Ovary (tissue), 10 donors: Measurements from ENCODE around the gene GSK3B. TPM values are rescaled to one million over a fixed set of nuclear protein-coding genes. Genes with fewer than 3 reads are reported as not detected.
A peak's percentile ranks its signal among the peaks of the same experiment; 100 is the strongest.

Source experiments
- DNase-seq, 5 donors: peaks; one replicate each; pipeline ENCODE4 v3.0.0-alpha.2; 2019 to 2020
- H3K27ac ChIP-seq, 2 donors: fragments of 200-600 bp; one replicate each; pipeline versions ENCODE4 v1.5.1 to v1.8.0; 2019 to 2022
- H3K27me3 ChIP-seq: fragments of 200-600 bp; one replicate; pipeline ENCODE4 v1.8.0; 2022
- H3K36me3 ChIP-seq: fragments of 200-600 bp; sonication (generic); one replicate; pipeline ENCODE4 v1.5.1; 2019
- H3K4me1 ChIP-seq: one replicate; pipeline ENCODE4 v1.8.1; 2013; ENCODE audit warnings: mild to moderate bottlenecking, moderate library complexity; ENCODE audit not compliant: insufficient read depth
- H3K4me3 ChIP-seq: fragments of 200-600 bp; sonication (generic); one replicate; pipeline ENCODE4 v1.5.1; 2017
- H3K9me3 ChIP-seq, 2 donors: fragments of 200-600 bp in 1 of 2; sonication (generic) in 1 of 2; one replicate each; pipeline versions ENCODE4 v1.5.1 to v1.8.1; 2013 to 2019; ENCODE audit warnings: mild to moderate bottlenecking in 1 of 2, moderate library complexity in 1 of 2
- CTCF ChIP-seq, 3 donors: fragments of 450-650 bp in 2 of 3; fragments of 200-600 bp in 1 of 3; IDR thresholded peaks; one replicate each; pipeline versions ENCODE4 v1.5.1 to v1.8.0; 2016 to 2022; ENCODE audit warnings: antibody characterized with exemption in 3 of 3, mild to moderate bottlenecking in 1 of 3
- EP300 ChIP-seq: sonication (generic); formaldehyde crosslinking; IDR thresholded peaks from one replicate; pipeline ENCODE4 v1.6.1; 2017; ENCODE audit warnings: antibody characterized with exemption
- POLR2A ChIP-seq: fragments of 450-650 bp; IDR thresholded peaks from one replicate; pipeline ENCODE4 v1.6.1; 2017; ENCODE audit warnings: antibody characterized with exemption, mild to moderate bottlenecking, moderate library complexity
- WGBS, 3 donors: extraction: QIAGEN DNeasy Blood & Tissue Kit in 1 of 3; methylation state at CpG; one replicate each; pipeline versions ENCODE4 v1.1.5 to v1.1.7; 2013 to 2017; 5-methylcytosine and 5-hydroxymethylcytosine counted together
- intact Hi-C, 4 donors: fragments of 100-400 bp; cut with DNase I; formaldehyde crosslinking; loops; one replicate each; pipeline versions ENCODE4 v1.11.0 to v1.15.1; 2022 to 2023
- long read RNA-seq, 3 donors: library from polyadenylated mRNA in 2 of 3; unstranded in 2 of 3; transcript quantifications; one replicate each; pipeline ENCODE4 v2.0.0 and lab custom pipeline, GENCODE V29; 2021 to 2026
- polyA plus RNA-seq, 2 donors: library from polyadenylated mRNA; stranded (reverse); fragments of 200-250 nt in 1 of 2; fragments of 350-450 nt in 1 of 2; fragmentation: Illumina TruSeq in 1 of 2; extraction: RNeasy Lipid Tissue Mini Kit (QIAGEN cat#74804) in 1 of 2; gene quantifications; one replicate each; pipeline ENCODE4 v1.2.3, GENCODE V29; 2013 to 2014
- total RNA-seq, 7 donors: library from RNA; depleted of rRNA in 2 of 7; stranded (reverse); fragments of >200 nt in 2 of 7; fragmentation: NEBNext Ultra II Directional in 3 of 7; extraction: Animal tissue kit (Norgen Biotek cat#: 25700) in 3 of 7; gene quantifications; one replicate each; pipeline versions ENCODE4 v1.1.0 to v1.2.4, GENCODE V29; 2016 to 2023
- donor health status: DM: no; HTN: no; CAD: no; lungs with moderate emphysema.
- donor health status: DM: no; HTN: no; CAD: no.
- donor health status: Bipolar disorder and iron deficiency.
- donor health status: DM: yes; HTN: yes; CAD: no.
- donor health status: DM: no; HTN: no; CAD: no.
- donor health status: DM: yes; HTN: yes; CAD: no.

GSK3B gene
- total RNA-seq = 10 to 100 TPM; 16.0 to 38.4 (median 27.9) TPM
- polyA plus RNA-seq = 10 to 100 TPM in 1 of 2 donors, 1 to 10 TPM in 1; 8.3 to 24.3 TPM
- long read RNA-seq, donor 1, full-length matches to known transcripts = 6 of 7 reads
- long read RNA-seq, donor 1, partial matches to known transcripts = 0 of 7 reads
- long read RNA-seq, donor 1, other reads (novel, unspliced or antisense) = 1 of 7 reads
- long read RNA-seq, donor 2, full-length matches to known transcripts = 8 of 8 reads
- long read RNA-seq, donor 2, partial matches to known transcripts = 0 of 8 reads
- long read RNA-seq, donor 2, other reads (novel, unspliced or antisense) = 0 of 8 reads
- long read RNA-seq, donor 3, full-length matches to known transcripts = 1 of 9 reads
- long read RNA-seq, donor 3, partial matches to known transcripts = 0 of 9 reads
- long read RNA-seq, donor 3, other reads (novel, unspliced or antisense) = 8 of 9 reads

DNA sequence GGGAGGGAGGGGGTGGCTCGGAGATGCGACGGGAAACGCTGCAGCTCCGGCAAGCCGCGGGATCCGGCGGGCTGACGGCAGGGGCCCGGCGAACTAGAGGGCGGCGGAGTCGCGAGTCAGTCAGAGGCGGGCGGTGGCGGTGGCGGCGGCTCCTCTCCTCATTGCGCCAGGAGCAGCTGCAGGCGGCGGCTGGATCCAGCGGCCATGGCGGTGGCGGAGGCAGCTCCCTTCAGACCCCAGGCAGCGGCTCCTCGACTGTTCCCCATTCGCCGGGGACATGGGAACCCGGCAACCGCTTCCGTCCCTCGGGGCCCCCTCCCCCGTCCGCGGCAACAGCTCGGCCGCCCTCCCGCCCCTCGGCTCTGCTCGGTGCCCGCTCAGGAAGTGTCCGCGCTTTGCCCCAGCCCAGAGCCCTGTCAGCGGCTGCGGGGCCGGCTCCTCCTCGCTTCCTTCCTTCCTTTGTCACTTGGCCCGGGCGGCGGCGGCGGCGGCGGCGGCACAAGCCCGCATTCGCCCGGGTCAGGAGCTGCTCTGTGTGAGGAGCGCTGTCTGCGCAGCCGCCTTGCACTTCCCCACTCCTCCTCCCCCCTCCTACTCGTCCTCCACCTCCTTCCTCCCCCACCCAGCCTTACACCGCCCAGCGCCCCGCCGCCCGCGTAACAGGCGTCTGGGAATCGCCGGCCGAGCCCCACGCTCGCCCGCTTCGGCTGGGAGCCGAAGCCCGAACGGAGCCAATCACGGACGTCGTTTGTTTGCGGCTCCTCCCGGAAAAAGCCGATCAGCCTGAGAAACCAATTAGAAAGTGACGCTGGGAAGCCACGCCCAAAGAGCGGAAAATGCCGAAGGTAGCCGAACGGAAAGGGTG, at the start of gene GSK3B:
TSS of gene GSK3B (minus strand) at position 537 of the 865 bp plus-strand sequence. CDS start 1,013 bp downstream, outside the sequence.
- WGBS, 3 donors = 1% methylated on average over 80 to 94 of the region's 94 CpGs
- no peaks in the 10 kb centered on the region for H3K9me3 ChIP-seq
- DNase-seq = peak; percentile 77 to 100 (median 81)
- peaks cover 5% of the 10 kb centered on the region for H3K4me1 ChIP-seq
- H3K4me3 ChIP-seq = peak within 1 kb of the TSS; percentile 97
- H3K27me3 ChIP-seq = no peaks in the 10 kb centered on the region
- no peaks in the 10 kb centered on the region for H3K36me3 ChIP-seq
- no peak for TF ChIP-seq CTCF (IDR thresholded peaks at IDR 0.05)
- TF ChIP-seq POLR2A = peak; percentile 82
- intact Hi-C loops = loop anchor here in 1 of 4 donors (10.0 kb wide), 1 partner anchor 261 kb away; no protein-coding TSS in a partner anchor
- H3K27ac ChIP-seq = peak within 1 kb of the TSS; percentile 97 to 98

GRCh38 chr3:120143676-120144075, 49.4 kb upstream of the GSK3B start:
- DNase-seq = no peak

GRCh38 chr3:120142236-120142635, 48.0 kb upstream of the GSK3B start:
- DNase-seq = no peak
- intact Hi-C loops = no loop called here
- no peaks in the 10 kb centered on the region for H3K9me3 ChIP-seq
- TF ChIP-seq CTCF (IDR thresholded peaks at IDR 0.05) (no peak), EP300 (no peak), POLR2A (no peak)
- WGBS, 3 donors = 82 to 93% (median 92%) methylated on average over 4 of the region's 4 CpGs
- H3K27me3 ChIP-seq = no peaks in the 10 kb centered on the region
- no peak overlapping the region for H3K4me3 ChIP-seq
- no peaks in the 10 kb centered on the region for H3K4me1 ChIP-seq
- no peaks in the 10 kb centered on the region for H3K36me3 ChIP-seq
- H3K27ac ChIP-seq = no peak overlapping the region

More at GRCh38 chr3:120143676-120144075, 49.4 kb upstream of the GSK3B start:
- intact Hi-C loops = no loop called here
- Histone ChIP-seq H3K4me1 (no peaks in the 10 kb centered on the region), H3K4me3 (no peak overlapping the region), H3K27ac (no peak overlapping the region), H3K27me3 (no peaks in the 10 kb centered on the region), H3K9me3 (no peaks in the 10 kb centered on the region), H3K36me3 (no peaks in the 10 kb centered on the region)
- TF ChIP-seq CTCF (IDR thresholded peaks at IDR 0.05) = no peak
- TF ChIP-seq POLR2A = no peak
- TF ChIP-seq EP300 = no peak
- WGBS, 3 donors = 86 to 95% (median 92%) methylated on average over 2 of the region's 2 CpGs

GRCh38 chr3:120140098-120140742, 46.0 kb upstream of the GSK3B start:
- H3K4me1 ChIP-seq = no peaks in the 10 kb centered on the region
- H3K27me3 ChIP-seq = no peaks in the 10 kb centered on the region
- H3K9me3 ChIP-seq = no peaks in the 10 kb centered on the region
- H3K4me3 ChIP-seq = no peak overlapping the region
- intact Hi-C loops = no loop called here
- H3K36me3 ChIP-seq = no peaks in the 10 kb centered on the region
- WGBS, 3 donors = 96 to 98% (median 97%) methylated on average over 52 of the region's 52 CpGs
- no peak for DNase-seq
- no peak overlapping the region for H3K27ac ChIP-seq
- TF ChIP-seq CTCF (IDR thresholded peaks at IDR 0.05) (no peak), POLR2A (no peak), EP300 (no peak)
